NCI-H128 (cell line): Measurements from ENCODE around the gene CTRB2.
"Not testable (repeated sequence)": the region's sequence is repeated elsewhere in the genome, so short reads cannot be mapped to it uniquely, and the experiment has no call there.

ENCODE experiments used
- DNase-seq: peaks from one replicate; lab custom pipeline; 2025; ENCODE audit not compliant: unreplicated experiment; lab: John Stamatoyannopoulos, UW

The CTRB2 gene

DNA sequence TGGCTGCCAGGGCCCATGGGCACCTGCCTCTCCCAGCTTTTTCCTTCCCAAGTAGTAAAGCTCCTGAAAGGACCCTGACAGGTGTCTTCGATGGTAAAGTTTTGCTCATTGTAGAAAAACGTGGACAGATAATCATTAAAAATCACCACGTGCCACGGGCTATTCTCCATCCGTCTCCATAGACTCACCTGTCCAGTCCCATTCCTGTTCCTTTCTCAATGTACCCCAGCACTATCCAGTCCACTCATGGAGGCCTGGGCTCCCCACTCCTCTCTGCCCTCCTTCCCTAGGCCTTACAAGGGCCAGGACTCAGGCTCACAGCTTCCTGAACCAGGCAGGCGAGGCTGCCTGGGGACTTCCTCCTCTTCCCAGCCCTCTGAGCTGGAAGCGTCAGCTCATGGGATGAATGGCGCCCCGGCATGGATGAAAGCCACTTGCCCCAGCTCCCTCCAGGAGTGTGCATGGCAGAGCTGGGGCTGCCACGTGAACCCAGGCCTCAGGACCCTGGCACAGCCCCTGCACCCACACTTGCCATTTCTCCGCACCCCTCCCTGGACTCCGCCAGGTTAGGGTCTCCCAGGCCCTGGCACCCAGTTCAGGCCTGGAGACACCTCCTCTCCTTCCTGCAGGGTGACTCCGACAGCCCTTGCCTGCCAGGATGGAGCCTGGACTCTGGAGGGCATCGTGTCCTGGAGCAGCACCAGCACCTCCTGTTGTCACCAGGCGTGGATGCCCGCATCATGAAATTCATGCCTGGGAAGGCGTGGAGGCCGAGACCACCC, 20.6 kb upstream of the CTRB2 start:
- DNase-seq = no peak

DNA sequence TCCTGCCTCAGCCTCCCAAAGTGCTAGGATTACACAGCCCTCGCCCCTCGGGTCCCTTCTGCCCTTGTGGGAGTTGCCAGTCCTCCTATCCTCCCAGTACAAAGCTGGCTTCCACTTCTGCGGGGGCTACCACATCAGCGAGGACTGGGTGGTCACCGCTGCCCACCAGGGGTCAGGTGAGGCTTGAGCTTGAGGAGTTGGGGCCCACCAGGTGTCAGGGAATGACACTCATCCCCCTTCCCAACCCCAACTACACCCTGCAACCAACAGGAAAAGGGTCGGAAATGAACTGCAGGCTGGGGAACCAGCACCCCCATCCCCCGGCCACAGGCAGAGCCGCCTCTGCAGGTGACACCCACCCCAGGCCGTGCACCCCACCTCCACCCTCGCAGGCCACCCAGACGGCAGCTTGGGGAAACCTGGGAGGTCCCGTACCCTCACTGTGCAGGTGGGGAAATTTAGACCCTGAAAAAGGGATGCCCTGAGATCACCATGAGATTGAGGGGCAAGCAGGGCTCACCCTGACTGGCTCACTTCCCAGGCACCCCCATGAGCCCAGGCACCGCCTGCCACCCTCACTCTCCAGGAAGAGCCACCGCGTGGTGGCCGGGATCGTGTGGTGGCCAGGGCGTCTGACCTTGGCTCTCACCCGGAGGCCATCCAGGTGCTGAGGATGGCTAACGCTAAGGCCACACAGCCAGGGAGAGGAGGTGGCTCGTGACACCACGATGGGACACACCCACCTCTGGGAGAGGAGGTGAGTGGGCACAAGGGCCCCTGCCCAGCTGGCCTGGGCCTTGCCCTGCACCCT, 19.8 kb upstream of the CTRB2 start:
- DNase-seq = no peak

DNA sequence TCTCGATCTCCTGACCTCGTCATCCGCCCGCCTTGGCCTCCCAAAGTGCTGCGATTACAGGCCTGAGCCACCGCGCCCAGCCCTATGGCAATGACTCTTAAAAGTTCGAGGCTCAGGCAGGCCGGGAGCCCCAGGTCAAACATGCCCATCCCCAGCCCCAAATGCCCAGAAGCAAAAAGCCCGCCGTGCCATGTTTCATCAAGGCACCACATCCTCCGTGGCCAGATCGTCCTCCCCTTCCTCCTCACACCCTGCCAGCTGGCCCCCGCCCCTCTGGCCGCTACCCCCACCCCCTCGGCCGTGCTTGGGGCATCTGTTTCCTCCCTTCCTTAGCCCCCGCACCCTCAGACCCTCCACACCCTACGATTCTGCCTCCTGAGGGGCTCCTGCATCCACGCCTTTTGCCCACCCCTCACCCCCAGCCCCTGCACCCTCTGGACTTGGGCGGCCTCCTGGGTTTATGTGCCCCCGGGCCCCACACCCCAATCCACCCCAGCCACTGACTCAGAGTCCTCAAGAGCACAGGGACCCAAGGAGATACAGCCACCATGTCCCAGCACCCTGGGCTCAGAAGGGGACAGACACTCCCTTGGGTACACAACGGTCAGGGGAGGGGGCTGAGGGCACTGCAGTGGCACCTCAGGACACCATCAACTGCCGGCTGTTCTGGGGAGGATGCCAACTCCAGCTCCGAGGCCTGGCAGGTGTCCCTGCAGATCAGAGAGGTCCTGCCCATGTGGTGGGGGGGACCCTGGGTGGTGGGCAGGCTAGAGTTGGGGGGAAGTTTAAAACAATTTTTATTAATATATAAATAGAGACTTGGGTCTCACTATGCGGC, 18.9 kb upstream of the CTRB2 start:
- no peak for DNase-seq

DNA sequence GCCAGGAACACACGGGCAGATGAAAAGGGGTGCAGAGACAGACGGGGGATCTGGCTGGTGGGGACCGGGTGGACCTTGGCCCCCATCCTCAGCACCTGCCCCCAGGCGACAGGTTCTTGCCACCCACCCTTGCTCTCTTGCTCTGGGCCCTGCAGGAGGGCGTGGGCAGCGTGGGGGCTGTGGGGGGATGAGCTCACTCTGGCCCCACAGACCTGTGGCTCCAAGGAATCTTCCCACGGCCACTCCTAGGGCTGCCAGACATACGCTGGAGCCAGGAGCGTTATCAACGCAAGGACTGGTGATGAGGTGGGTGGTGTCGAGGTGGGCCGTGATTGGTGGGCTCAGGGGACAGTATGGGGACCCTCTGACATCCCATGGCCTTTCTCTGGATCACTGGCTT, 18.1 kb upstream of the CTRB2 start:
- DNase-seq = no peak

DNA sequence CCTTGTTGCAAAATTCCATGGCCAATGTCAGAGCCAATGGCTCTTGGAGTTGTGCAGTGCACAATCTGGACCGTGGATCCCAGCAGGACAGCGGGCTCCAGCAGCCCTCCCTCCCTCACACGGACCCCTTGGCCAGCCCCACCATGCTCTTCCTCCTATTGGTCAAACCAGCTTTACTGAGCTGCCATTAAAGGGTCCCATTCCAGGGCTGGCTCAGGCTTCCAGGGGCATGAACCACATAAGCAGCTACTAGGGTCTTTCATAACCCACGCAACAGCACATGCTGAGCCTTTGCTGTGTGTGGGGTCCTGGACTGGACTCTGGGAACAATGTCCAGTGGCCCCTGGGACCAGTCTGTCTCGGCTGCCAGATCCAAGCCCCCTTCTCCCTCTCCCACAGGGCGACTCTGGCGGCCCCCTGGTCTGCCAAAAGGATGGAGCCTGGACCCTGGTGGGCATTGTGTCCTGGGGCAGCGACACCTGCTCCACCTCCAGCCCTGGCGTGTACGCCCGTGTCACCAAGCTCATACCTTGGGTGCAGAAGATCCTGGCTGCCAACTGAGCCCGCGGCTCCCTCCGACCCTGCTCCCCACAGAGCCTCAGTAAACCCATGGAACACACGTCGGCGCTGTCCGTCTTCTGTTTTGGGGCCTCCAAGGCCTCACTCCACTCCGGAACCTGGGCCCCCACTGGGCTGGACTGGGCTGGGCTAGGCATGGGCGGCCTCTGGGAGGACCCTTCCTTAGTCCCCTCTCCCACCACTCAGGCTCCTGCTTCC, 17.5 kb upstream of the CTRB2 start:
- DNase-seq = no peak

DNA sequence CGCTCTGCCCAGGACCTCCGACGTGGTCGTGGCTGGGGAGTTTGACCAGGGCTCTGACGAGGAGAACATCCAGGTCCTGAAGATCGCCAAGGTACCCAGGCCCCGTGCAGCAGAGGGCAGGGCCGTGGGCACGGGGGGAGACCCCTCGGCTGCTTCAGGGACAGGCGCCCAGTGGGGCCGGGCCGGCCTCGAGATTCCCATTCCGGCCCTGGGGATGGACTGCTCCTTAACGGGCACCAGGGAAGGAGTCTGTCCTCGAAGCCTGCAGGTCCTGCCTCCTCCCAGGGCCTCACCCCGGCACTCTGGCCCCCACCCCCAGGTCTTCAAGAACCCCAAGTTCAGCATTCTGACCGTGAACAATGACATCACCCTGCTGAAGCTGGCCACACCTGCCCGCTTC, 16.2 kb upstream of the CTRB2 start:
- not testable (repeated sequence) for DNase-seq

DNA sequence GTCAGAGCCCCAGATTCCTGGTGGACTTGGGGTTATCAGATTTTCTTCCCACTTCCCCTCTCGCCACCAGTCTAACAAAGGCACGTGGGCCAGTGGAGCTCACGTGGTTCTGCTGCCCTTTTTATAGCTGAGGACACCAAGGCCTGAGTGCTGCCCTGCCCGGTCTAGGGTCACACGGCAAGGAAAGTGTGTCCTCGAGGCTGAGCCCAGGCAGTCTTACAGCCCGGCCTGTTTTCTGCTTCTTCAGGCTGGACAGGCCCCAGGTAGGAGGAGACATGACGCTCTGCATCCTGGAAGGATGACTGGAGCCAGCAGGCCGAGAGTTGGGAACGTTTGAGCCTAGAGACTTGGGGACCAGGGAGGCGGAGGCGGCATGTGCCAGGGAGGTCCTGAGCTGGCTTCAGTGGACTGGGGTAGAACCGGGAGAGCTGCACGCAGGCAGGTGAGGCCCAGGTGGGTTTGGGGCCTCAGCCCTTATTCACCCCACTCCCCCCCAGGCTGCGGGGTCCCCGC, 15.4 kb upstream of the CTRB2 start:
- no peak for DNase-seq

DNA sequence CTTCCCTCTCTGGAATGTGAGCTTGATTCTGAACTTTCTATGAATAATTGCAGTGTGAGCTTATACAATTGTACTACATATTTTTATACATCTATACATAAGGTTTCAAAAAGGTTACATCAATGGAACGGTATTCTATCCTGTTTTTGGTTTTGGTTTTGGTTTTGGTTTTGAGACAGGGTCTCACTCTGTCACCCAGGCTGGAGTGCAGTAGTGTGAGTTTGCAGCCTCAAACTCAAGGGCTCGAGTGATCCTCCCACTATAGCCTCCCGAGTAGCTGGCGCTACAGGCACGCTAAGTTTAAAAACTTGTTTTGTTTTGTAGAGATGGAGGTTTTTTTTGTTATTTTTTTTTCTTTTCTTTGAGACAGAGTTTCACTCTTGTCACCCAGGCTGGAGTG, 12.9 kb upstream of the CTRB2 start:
- no peak for DNase-seq

DNA sequence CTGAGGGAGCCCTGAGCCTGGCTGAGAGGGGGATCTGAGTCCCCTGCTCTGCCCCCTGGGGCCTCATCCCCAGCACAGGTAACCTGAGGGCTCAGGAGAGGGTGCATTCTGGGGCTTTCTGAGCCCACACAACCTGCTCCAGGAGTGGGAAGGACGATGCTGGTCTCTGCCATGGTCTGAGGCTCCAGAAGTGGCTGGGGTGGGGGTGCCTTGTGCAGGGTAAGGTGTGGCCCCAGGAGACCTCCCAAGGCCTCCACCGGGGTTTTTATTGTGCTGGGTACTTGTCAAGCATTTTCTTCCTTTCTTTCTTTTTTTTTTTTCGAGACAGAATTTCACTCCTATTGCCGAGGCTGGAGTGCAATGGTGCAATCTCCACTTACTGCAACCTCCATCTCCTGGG, 12.1 kb upstream of the CTRB2 start:
- DNase-seq = no peak

DNA sequence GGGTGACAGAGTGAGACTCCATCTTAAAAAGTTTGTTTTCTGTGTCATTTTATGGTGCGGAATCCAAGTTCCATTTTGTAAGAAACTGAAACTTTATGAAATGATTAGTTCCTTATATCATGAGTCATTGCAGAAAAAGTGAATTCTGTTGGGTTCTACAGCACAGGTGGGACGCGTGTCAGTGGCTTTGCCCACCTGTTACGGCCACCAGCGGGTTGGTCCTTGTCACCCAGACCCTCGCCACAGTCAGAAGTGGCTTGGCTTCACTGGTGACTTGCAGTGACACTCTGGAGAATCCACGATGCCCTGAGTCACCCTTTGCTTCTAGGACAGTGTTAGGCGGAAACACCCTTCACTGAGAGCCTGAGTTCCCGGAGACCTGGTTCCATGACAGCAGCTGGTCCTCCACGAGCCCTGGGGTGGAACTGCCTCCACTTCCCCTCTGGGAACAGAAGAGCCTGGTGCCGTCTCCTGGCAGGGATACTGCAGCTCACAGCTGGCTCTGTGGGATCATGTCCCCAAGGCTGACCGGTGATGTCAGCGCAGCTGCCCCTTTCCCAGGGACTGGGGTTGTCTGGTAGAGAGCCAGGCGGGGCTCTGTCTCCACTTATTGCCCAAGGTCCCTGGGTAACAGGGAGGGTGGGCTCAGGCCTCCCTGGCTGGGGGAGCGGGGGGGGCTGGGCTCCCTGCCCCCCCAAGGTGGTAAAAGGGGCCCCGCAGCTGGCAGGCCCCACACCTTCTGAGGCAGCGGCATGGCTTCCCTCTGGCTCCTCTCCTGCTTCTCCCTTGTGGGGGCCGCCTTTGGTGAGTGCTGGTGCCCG, 11.5 kb upstream of the CTRB2 start, which contains the start of gene CTRB1:
Gene CTRB1 (plus strand): TSS at position 733 of the 821 bp plus-strand sequence. CDS start 20 bp downstream, at position 753.
- DNase-seq = no peak

DNA sequence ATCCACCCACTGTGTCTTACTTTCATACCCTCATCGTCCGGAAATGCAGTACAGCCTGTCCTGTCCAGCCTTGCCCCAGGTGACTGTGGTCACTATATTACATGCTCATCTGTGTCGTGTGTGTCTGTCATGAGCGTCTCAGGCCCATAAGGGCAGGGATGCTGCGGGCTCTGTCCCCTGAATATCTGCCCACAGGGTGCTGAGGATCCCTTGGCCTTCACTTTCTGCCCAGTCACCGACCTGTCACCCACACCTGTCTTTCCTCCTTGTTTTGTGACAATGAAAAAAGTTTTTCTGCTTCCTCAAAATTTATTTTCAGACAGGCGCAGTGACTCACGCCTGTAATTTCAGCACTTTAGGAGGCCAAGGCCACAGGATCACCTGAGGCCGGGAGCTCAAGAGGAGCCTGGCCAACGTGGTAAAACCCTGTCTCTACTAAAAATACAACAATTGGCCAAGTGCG, 10.5 kb upstream of the CTRB2 start:
- DNase-seq = no peak

DNA sequence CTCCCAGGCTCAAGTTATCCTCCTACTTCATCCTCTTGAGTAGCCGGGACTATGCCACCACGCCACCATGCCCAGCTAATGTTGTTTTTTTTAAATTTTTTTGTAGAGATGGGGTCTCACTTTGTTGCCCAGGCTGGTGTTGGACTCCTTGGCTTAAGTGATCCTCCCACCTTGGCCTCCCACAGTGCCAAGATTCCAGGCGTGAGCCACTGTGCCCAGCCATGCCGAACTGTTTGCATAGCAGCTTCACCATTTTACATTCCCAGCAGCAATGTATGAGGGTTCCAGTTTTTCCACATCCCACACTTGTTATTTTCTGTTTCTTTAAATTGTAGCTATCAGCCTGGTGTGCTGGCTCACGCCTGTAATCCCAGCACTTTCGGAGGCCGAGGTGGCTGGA, 9.6 kb upstream of the CTRB2 start:
- no peak for DNase-seq

DNA sequence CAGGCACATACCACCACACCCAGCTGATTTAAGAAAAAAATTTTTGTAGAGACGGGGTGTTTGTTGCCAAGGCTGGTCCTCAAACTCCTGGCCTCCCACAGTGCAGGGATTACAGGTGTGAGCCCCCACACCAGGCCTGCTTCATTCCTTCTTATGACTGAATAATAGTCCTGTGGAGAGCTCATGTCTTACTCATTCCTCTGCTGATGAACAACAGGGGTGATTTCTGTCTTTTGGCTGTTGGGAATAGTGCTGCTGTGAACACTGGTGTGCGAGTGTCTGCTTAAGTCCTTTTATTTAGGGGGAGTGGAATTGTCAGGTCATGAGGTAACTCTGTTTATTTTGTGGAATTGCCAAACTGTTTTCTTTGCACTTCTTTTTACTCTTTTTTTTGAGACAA, 9.2 kb upstream of the CTRB2 start:
- DNase-seq = no peak

DNA sequence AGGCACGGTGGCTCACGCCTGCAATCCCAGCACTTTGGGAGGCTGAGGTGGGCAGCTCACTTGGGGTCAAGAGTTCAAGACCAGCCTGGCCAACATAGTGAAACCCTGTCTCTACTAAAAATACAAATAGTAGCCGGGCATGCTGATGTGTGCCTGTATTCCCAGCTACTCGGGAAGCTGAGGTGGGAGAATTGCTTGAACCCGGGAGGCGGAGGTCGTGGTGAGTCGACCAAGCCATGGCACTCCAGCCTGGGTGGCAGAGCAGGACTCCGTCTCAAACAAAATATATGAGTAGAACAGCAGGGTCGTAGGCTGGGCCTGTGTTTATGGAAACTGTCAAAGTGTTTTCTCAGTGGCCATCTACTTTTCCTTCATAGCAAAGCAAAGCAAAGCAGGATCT, 4.3 kb upstream of the CTRB2 start:
- DNase-seq = not testable (repeated sequence)

DNA sequence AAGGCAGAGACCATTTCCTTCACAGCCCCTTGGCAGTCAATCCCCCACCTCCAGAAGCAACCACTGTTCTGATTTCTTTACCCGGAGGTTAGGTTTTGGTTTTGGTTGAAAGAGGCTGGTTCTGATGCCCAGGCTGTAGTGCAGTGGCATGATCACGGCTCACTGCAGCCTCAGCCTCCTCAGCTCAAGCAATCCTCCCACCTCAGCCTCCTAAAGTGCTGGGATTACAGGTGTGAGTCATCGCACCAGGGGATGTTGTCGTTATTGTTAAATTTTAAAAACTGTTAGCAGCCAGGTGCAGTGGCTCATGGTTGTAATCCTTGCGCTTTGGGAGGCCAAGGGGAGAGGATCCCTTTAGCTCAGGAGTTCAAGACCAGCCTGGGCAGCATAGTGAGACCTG, 3.0 kb upstream of the CTRB2 start:
- no peak for DNase-seq

DNA sequence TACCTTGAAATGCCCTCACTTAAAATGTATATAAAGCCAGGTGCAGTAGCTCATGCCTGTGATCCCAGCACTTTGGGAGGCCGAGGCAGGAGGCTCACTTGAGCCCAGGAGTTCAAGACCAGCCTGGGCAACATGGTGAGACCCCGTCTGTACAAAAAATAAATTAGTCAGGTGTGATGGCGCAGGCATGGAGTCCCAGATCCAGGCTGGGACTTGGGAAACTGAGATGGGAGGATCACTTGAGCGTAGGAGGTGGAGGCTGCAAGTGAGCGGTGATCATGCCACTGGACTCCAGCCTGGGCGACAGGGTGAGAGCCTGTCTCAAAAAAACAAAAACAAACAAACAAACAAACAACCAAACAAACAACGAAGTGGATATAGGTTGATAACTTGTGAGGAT, 2.6 kb upstream of the CTRB2 start:
- DNase-seq = not testable (repeated sequence)

DNA sequence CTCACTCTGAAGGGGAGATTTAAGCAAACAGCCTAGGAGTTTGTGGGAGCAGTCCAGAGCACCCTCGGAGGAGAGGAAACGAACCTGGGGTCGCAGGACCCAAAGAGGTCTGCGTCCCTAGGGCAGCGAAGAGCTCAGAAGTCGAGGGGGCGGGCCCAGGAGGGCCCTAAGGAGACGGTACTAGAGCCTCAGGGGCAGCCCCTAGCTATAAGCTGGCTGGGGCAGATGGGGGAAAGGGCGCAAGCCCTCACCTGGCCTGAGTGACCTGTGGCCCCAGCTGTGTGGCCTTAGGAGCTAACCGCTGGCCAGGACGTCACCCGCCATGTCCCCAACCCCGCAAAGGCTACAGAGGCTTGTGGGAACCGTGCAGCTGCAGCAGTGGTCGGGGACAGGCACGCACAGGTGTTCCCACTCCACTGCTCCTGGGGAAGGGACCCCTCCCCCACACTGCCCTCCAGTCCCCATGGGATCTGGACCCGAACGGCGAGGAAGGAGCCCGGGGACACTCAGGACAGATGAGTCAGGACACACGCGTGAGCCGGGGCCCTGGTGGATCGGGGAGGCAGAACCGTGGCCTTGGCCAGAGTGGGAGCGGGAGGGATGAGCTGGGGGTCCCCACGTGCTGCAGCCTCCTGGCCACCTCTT, 2.0 kb upstream of the CTRB2 start:
- DNase-seq = no peak

DNA sequence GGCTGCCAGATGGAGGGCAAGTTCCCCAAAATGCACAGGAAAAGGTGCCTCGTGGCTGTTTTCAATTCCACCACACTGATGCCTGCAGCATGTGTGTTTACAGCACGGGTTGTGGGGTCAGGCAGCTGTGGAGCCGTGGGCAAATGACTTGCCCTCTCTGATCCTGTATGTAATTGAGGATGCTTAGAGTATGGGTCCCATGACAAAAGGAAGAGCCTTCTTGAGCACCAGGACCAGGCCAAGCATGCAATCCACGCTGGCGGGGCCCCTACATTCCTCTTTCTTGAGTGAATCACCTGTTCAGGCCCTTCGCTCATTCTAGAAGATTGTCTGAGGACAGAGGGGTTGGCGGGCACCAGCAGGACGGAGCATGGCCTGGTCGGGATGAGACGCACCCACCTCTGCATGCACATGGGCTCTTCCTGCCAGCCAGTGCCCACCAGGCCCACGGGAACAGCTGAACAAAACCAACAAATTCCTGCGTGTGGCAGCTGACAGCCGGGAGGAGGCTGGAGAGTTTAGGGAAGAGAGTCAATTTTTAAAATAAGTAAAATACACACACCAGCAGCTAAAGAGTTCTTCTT, 1.4 kb upstream of the CTRB2 start:
- no peak for DNase-seq

DNA sequence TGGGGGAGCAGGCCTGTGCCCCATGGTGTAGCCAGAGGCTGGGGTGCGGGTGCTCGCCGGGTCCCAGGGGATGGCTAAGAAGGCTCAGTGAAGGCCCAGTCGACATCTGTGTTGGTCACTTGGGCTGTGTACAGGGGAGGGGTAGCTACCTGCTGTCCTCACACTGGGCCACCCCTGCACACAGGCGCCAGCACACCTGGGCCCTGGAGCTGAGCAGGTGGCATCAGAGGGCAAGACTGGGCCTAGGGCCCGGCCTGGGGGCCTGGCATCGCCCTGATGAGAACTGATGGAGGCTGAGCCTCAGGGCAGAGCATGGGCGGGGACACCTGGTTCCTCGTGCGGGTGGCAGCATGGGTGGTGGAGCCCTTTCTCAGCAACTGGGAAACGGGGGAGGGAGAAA, 870 bp upstream of the CTRB2 start:
- no peak for DNase-seq
